HG02852 (cell line): ENCODE results near the gene RABGAP1.

ENCODE experiments used
- ATAC-seq: cut with Tn5 transposase; IDR thresholded peaks from one replicate; pipeline ENCODE4 v1.9.1; 2021; ENCODE audit warnings: mild to moderate bottlenecking, moderate library complexity; ENCODE audit not compliant: unreplicated experiment

RABGAP1 gene

GRCh38 chr9:123074628-123075027 lies 133.8 kb downstream of the RABGAP1 start:
- ATAC-seq, result no peak

- no peak for ATAC-seq
Measured at GRCh38 chr9:123080444-123080843, 139.6 kb downstream of the RABGAP1 start.

GRCh38 chr9:123081824-123082223 lies 141.0 kb downstream of the RABGAP1 start:
- no peak for ATAC-seq

GRCh38 chr9:123083680-123084079 lies 142.9 kb downstream of the RABGAP1 start:
- ATAC-seq, result no peak

GRCh38 chr9:123084256-123084655 lies 143.4 kb downstream of the RABGAP1 start:
- no peak for ATAC-seq

- no peak for ATAC-seq
Measured at GRCh38 chr9:123085916-123086315, 145.1 kb downstream of the RABGAP1 start.

- no peak for ATAC-seq
Measured at GRCh38 chr9:123087359-123087888, 146.6 kb downstream of the RABGAP1 start.

GRCh38 chr9:123089040-123089439 lies 148.2 kb downstream of the RABGAP1 start:
- ATAC-seq, result no peak

GRCh38 chr9:123089790-123090189 lies 149.0 kb downstream of the RABGAP1 start:
- ATAC-seq, result no peak

- no peak for ATAC-seq
Measured at GRCh38 chr9:123090198-123090896, 149.5 kb downstream of the RABGAP1 start.

- no peak for ATAC-seq
Measured at GRCh38 chr9:123090956-123091355, 150.1 kb downstream of the RABGAP1 start.

GRCh38 chr9:123091459-123091858 lies 150.6 kb downstream of the RABGAP1 start:
- ATAC-seq, result no peak

- no peak for ATAC-seq
Measured at GRCh38 chr9:123093141-123093540, 152.3 kb downstream of the RABGAP1 start.

- no peak for ATAC-seq
Measured at GRCh38 chr9:123096987-123097386, 156.2 kb downstream of the RABGAP1 start.

- no peak for ATAC-seq
Measured at GRCh38 chr9:123097430-123098095, 156.7 kb downstream of the RABGAP1 start.

- no peak for ATAC-seq
Measured at GRCh38 chr9:123098096-123098459, 157.3 kb downstream of the RABGAP1 start.

- ATAC-seq, result no peak
Measured at GRCh38 chr9:123099042-123099441, 158.2 kb downstream of the RABGAP1 start.

GRCh38 chr9:123099548-123099947 lies 158.7 kb downstream of the RABGAP1 start:
- ATAC-seq, result no peak

GRCh38 chr9:123102375-123103113 lies 161.7 kb downstream of the RABGAP1 start:
- ATAC-seq, result no peak

- no peak for ATAC-seq
Measured at GRCh38 chr9:123104807-123105206, 164.0 kb downstream of the RABGAP1 start.

- no peak for ATAC-seq
Measured at GRCh38 chr9:123105490-123105889, 164.7 kb downstream of the RABGAP1 start.
